GM23338 (cell line): ENCODE results near the gene MET. TPM values are rescaled to one million over a fixed set of nuclear protein-coding genes. Genes with fewer than 3 reads are reported as not detected.
A peak's percentile ranks its signal among the peaks of the same experiment; 100 is the strongest.

Source experiments
- ATAC-seq: fragments of 200-7000 bp; cut with Tn5 transposase; 3 replicates; pipeline ENCODE4 v1.9.1; 2020
- DNase-seq: peaks from one replicate; pipeline ENCODE4 v3.0.0-alpha.2; 2015; ENCODE audit warnings: low spot score
- H2AFZ ChIP-seq: fragments of 200-600 bp; sonication (generic); 2 replicates; pipeline ENCODE4 v1.8.0; 2016; ENCODE audit warnings: antibody characterized with exemption, mild to moderate bottlenecking, moderate library complexity
- H3F3A ChIP-seq: fragments of 200-600 bp; sonication (generic); replicated peaks from 2 replicates; pipeline ENCODE4 v1.8.0; 2017; ENCODE audit warnings: antibody characterized with exemption, mixed run types, low read depth
- H3K27ac ChIP-seq: fragments of 200-600 bp; sonication (generic); 2 replicates; pipeline ENCODE4 v1.6.1; 2016; ENCODE audit warnings: low read depth
- H3K27me3 ChIP-seq: fragments of 200-600 bp; sonication (generic); 2 replicates; pipeline ENCODE4 v1.8.0; 2016; ENCODE audit warnings: mild to moderate bottlenecking, mixed run types, moderate library complexity; ENCODE audit not compliant: insufficient read depth
- H3K36me3 ChIP-seq: fragments of 200-600 bp; sonication (generic); 2 replicates; pipeline ENCODE4 v1.8.0; 2016; ENCODE audit warnings: mild to moderate bottlenecking; ENCODE audit not compliant: insufficient read depth
- H3K4me1 ChIP-seq: fragments of 200-600 bp; sonication (generic); 2 replicates; pipeline ENCODE4 v1.8.0; 2016; ENCODE audit warnings: mild to moderate bottlenecking, moderate library complexity; ENCODE audit not compliant: insufficient read depth
- H3K4me2 ChIP-seq: fragments of 200-600 bp; sonication (generic); 2 replicates; pipeline ENCODE4 v1.7.1; 2017; ENCODE audit warnings: mixed run types
- H3K4me3 ChIP-seq: fragments of 200-600 bp; sonication (generic); 2 replicates; pipeline ENCODE4 v1.6.1; 2016; ENCODE audit warnings: mixed run types
- H3K79me2 ChIP-seq: fragments of 200-600 bp; sonication (generic); replicated peaks from 2 replicates; pipeline ENCODE4 v1.8.0; 2017; ENCODE audit warnings: mild to moderate bottlenecking; ENCODE audit not compliant: insufficient read depth
- H3K9me2 ChIP-seq: fragments of 200-600 bp; sonication (generic); 2 replicates; pipeline ENCODE4 v1.8.0; 2017; ENCODE audit not compliant: insufficient read depth
- H4K20me1 ChIP-seq: fragments of 200-600 bp; sonication (generic); replicated peaks from 2 replicates; pipeline ENCODE4 v1.8.0; 2017; ENCODE audit warnings: mild to moderate bottlenecking; ENCODE audit not compliant: insufficient read depth
- H3K27ac Mint-ChIP-seq: 2 replicates; pipeline ENCODE4 v1.8.0; 2020; ENCODE audit warnings: inconsistent platforms, mild to moderate bottlenecking, moderate library complexity, mixed read lengths
- H3K27me3 Mint-ChIP-seq: 3 replicates; pipeline ENCODE4 v1.8.0; 2022; ENCODE audit warnings: low read depth, mild to moderate bottlenecking, moderate library complexity, mixed read lengths, inconsistent platforms; ENCODE audit not compliant: insufficient read depth, poor library complexity
- H3K36me3 Mint-ChIP-seq: 3 replicates; pipeline ENCODE4 v1.8.0; 2021; ENCODE audit warnings: low read depth, mild to moderate bottlenecking, inconsistent platforms, moderate library complexity, mixed read lengths
- H3K4me1 Mint-ChIP-seq: 3 replicates; pipeline ENCODE4 v1.8.0; 2020; ENCODE audit warnings: mild to moderate bottlenecking, inconsistent platforms, mixed read lengths
- H3K4me3 Mint-ChIP-seq: 3 replicates; pipeline ENCODE4 v1.8.0; 2021; ENCODE audit warnings: moderate library complexity, mild to moderate bottlenecking, inconsistent platforms, mixed read lengths
- H3K9me3 Mint-ChIP-seq: 3 replicates; pipeline ENCODE4 v1.8.0; 2020; ENCODE audit warnings: moderate library complexity, mild to moderate bottlenecking, inconsistent platforms, mixed read lengths
- CREB1 ChIP-seq: fragments of 250-450 bp; sonication (Bioruptor Pico); IDR thresholded peaks from 2 replicates; pipeline ENCODE4 v1.5.0; 2020; ENCODE audit warnings: low read depth, mild to moderate bottlenecking, moderate library complexity
- EZH2 ChIP-seq: fragments of 200-600 bp; sonication (generic); IDR thresholded peaks from one replicate; pipeline ENCODE4 v1.8.0; 2017; ENCODE audit warnings: antibody characterized with exemption, mild to moderate bottlenecking, low read depth; ENCODE audit not compliant: unreplicated experiment
- EZH2phosphoT487 ChIP-seq: fragments of 200-600 bp; sonication (generic); IDR thresholded peaks from one replicate; pipeline ENCODE4 v1.8.1; 2018; ENCODE audit warnings: antibody characterized with exemption; ENCODE audit not compliant: unreplicated experiment
- JUNB ChIP-seq: IDR thresholded peaks from one replicate; pipeline ENCODE4 v1.6.1; 2016; ENCODE audit warnings: antibody characterized with exemption; ENCODE audit not compliant: unreplicated experiment
- NANOG ChIP-seq: IDR thresholded peaks from 2 replicates; pipeline ENCODE4 v1.6.1; 2016; ENCODE audit warnings: antibody characterized with exemption, borderline replicate concordance
- POLR2AphosphoS5 ChIP-seq: IDR thresholded peaks from 2 replicates; pipeline ENCODE4 v1.6.1; 2016; ENCODE audit warnings: antibody characterized with exemption, low read depth
- STAT1 ChIP-seq: IDR thresholded peaks from one replicate; pipeline ENCODE4 v1.6.1; 2016; ENCODE audit warnings: antibody characterized with exemption; ENCODE audit not compliant: unreplicated experiment
- ZNF114 ChIP-seq: fragments of 250-450 bp; sonication (Bioruptor Pico); IDR thresholded peaks from 2 replicates; pipeline ENCODE4 v1.5.0; 2020; ENCODE audit warnings: mild to moderate bottlenecking, moderate library complexity
- ZNF331 ChIP-seq: fragments of 250-450 bp; sonication (Bioruptor Pico); IDR thresholded peaks from 2 replicates; pipeline ENCODE4 v1.5.0; 2020; ENCODE audit warnings: low read depth, mild to moderate bottlenecking, moderate library complexity
- polyA plus RNA-seq: library from polyadenylated mRNA; unstranded; fragments of >200 nt; fragmentation: Nextera tagmentation; extraction: Ambion mirVana; gene quantifications from 2 replicates; pipeline ENCODE4 v1.2.1, GENCODE V29; 2016
- total RNA-seq: library from RNA; depleted of rRNA; stranded (reverse); fragments of >200 nt; shearing (Covaris generic); gene quantifications from 2 replicates; pipeline ENCODE4 v1.2.3, GENCODE V29; 2014
- TF ChIP-seq, protein P1 (sequence below), 2 experiments: fragments of 200-600 bp in 1 of 2; sonication (generic) in 1 of 2; conservative IDR thresholded peaks; 2 replicates each; pipeline versions ENCODE4 v1.5.1 to v1.6.1; 2016 to 2017; ENCODE audit warnings: antibody characterized with exemption in 2 of 2, low read depth in 2 of 2, mild to moderate bottlenecking in 2 of 2, moderate library complexity in 1 of 2
- TF ChIP-seq, protein P2 (sequence below): IDR thresholded peaks from 2 replicates; pipeline ENCODE4 v1.6.1; 2016; ENCODE audit warnings: antibody characterized with exemption
- TF ChIP-seq, protein P3 (sequence below): IDR thresholded peaks from one replicate; pipeline ENCODE4 v1.6.1; 2018; ENCODE audit warnings: antibody characterized with exemption; ENCODE audit not compliant: unreplicated experiment
- TF ChIP-seq, protein P4 (sequence below): fragments of 250-450 bp; sonication (Bioruptor Pico); IDR thresholded peaks from 2 replicates; pipeline ENCODE4 v1.5.0; 2020; ENCODE audit warnings: mild to moderate bottlenecking, moderate library complexity

Gene MET
- total and polyA plus RNA-seq, 2 experiments from 2014 or later = 4.8 to 23.1 TPM

DNA sequence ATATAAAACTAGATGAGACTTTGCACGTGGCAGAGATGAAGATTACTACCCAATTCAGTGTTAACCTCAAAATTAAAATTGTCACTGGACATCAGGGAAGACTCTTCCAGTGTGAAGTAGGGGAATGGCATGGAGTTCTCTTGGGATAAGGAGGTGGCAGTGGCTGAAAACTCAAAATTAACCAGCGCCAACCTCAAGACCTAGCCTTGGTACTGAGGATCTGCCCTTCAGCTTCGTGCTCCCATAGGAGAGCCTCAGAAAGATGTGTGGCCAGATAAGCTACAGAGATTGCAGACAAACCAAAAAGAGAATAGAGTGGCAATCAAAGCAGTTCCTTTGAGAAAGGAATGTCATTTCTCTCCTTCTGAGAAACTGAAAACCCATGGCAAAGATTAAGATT is 143.0 kb downstream of the MET start:
- Histone ChIP-seq H3K9me2 (peaks cover 12% of the 10 kb centered on the region), H2AFZ (peak overlapping the region; percentile 9; the same call in 1 of the 2 replicates), H3K36me3 (no peaks in the 10 kb centered on the region), H3K27ac (no peak overlapping the region), H3K27me3 (no peaks in the 10 kb centered on the region), H3K4me2 (no peak overlapping the region), H3F3A (no peaks in the 10 kb centered on the region), H4K20me1 (no peaks in the 10 kb centered on the region), H3K79me2 (no peaks in the 10 kb centered on the region), H3K4me1 (peaks cover 11% of the 10 kb centered on the region; the same call in 1 of the 2 replicates), H3K4me3 (no peak overlapping the region)
- DNase-seq (no peak), ATAC-seq (no peak)
- no peaks in the 10 kb centered on the region for H3K9me3 Mint-ChIP-seq
- no peaks in the 10 kb centered on the region for H3K27me3 Mint-ChIP-seq
- H3K36me3 Mint-ChIP-seq = no peaks in the 10 kb centered on the region
- TF ChIP-seq, protein P1, sequence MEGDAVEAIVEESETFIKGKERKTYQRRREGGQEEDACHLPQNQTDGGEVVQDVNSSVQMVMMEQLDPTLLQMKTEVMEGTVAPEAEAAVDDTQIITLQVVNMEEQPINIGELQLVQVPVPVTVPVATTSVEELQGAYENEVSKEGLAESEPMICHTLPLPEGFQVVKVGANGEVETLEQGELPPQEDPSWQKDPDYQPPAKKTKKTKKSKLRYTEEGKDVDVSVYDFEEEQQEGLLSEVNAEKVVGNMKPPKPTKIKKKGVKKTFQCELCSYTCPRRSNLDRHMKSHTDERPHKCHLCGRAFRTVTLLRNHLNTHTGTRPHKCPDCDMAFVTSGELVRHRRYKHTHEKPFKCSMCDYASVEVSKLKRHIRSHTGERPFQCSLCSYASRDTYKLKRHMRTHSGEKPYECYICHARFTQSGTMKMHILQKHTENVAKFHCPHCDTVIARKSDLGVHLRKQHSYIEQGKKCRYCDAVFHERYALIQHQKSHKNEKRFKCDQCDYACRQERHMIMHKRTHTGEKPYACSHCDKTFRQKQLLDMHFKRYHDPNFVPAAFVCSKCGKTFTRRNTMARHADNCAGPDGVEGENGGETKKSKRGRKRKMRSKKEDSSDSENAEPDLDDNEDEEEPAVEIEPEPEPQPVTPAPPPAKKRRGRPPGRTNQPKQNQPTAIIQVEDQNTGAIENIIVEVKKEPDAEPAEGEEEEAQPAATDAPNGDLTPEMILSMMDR (conservative IDR thresholded peaks at IDR 0.05; ENCODE audit: low read depth in 2 of 2) = no peak
- no peak for TF ChIP-seq ZNF114
- no peak for TF ChIP-seq CREB1 (CRISPR knock-in tag)
- TF ChIP-seq EZH2phosphoT487 = no peak
- TF ChIP-seq, protein P2, sequence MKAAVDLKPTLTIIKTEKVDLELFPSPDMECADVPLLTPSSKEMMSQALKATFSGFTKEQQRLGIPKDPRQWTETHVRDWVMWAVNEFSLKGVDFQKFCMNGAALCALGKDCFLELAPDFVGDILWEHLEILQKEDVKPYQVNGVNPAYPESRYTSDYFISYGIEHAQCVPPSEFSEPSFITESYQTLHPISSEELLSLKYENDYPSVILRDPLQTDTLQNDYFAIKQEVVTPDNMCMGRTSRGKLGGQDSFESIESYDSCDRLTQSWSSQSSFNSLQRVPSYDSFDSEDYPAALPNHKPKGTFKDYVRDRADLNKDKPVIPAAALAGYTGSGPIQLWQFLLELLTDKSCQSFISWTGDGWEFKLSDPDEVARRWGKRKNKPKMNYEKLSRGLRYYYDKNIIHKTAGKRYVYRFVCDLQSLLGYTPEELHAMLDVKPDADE = no peak
- no peak for TF ChIP-seq POLR2AphosphoS5
- no peak for TF ChIP-seq NANOG
- TF ChIP-seq JUNB = no peak
- TF ChIP-seq, protein P3, sequence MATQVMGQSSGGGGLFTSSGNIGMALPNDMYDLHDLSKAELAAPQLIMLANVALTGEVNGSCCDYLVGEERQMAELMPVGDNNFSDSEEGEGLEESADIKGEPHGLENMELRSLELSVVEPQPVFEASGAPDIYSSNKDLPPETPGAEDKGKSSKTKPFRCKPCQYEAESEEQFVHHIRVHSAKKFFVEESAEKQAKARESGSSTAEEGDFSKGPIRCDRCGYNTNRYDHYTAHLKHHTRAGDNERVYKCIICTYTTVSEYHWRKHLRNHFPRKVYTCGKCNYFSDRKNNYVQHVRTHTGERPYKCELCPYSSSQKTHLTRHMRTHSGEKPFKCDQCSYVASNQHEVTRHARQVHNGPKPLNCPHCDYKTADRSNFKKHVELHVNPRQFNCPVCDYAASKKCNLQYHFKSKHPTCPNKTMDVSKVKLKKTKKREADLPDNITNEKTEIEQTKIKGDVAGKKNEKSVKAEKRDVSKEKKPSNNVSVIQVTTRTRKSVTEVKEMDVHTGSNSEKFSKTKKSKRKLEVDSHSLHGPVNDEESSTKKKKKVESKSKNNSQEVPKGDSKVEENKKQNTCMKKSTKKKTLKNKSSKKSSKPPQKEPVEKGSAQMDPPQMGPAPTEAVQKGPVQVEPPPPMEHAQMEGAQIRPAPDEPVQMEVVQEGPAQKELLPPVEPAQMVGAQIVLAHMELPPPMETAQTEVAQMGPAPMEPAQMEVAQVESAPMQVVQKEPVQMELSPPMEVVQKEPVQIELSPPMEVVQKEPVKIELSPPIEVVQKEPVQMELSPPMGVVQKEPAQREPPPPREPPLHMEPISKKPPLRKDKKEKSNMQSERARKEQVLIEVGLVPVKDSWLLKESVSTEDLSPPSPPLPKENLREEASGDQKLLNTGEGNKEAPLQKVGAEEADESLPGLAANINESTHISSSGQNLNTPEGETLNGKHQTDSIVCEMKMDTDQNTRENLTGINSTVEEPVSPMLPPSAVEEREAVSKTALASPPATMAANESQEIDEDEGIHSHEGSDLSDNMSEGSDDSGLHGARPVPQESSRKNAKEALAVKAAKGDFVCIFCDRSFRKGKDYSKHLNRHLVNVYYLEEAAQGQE = no peak
- no peak for TF ChIP-seq EZH2
- no peak for TF ChIP-seq ZNF331 (CRISPR knock-in tag)
- TF ChIP-seq STAT1 = no peak
- TF ChIP-seq, protein P4, sequence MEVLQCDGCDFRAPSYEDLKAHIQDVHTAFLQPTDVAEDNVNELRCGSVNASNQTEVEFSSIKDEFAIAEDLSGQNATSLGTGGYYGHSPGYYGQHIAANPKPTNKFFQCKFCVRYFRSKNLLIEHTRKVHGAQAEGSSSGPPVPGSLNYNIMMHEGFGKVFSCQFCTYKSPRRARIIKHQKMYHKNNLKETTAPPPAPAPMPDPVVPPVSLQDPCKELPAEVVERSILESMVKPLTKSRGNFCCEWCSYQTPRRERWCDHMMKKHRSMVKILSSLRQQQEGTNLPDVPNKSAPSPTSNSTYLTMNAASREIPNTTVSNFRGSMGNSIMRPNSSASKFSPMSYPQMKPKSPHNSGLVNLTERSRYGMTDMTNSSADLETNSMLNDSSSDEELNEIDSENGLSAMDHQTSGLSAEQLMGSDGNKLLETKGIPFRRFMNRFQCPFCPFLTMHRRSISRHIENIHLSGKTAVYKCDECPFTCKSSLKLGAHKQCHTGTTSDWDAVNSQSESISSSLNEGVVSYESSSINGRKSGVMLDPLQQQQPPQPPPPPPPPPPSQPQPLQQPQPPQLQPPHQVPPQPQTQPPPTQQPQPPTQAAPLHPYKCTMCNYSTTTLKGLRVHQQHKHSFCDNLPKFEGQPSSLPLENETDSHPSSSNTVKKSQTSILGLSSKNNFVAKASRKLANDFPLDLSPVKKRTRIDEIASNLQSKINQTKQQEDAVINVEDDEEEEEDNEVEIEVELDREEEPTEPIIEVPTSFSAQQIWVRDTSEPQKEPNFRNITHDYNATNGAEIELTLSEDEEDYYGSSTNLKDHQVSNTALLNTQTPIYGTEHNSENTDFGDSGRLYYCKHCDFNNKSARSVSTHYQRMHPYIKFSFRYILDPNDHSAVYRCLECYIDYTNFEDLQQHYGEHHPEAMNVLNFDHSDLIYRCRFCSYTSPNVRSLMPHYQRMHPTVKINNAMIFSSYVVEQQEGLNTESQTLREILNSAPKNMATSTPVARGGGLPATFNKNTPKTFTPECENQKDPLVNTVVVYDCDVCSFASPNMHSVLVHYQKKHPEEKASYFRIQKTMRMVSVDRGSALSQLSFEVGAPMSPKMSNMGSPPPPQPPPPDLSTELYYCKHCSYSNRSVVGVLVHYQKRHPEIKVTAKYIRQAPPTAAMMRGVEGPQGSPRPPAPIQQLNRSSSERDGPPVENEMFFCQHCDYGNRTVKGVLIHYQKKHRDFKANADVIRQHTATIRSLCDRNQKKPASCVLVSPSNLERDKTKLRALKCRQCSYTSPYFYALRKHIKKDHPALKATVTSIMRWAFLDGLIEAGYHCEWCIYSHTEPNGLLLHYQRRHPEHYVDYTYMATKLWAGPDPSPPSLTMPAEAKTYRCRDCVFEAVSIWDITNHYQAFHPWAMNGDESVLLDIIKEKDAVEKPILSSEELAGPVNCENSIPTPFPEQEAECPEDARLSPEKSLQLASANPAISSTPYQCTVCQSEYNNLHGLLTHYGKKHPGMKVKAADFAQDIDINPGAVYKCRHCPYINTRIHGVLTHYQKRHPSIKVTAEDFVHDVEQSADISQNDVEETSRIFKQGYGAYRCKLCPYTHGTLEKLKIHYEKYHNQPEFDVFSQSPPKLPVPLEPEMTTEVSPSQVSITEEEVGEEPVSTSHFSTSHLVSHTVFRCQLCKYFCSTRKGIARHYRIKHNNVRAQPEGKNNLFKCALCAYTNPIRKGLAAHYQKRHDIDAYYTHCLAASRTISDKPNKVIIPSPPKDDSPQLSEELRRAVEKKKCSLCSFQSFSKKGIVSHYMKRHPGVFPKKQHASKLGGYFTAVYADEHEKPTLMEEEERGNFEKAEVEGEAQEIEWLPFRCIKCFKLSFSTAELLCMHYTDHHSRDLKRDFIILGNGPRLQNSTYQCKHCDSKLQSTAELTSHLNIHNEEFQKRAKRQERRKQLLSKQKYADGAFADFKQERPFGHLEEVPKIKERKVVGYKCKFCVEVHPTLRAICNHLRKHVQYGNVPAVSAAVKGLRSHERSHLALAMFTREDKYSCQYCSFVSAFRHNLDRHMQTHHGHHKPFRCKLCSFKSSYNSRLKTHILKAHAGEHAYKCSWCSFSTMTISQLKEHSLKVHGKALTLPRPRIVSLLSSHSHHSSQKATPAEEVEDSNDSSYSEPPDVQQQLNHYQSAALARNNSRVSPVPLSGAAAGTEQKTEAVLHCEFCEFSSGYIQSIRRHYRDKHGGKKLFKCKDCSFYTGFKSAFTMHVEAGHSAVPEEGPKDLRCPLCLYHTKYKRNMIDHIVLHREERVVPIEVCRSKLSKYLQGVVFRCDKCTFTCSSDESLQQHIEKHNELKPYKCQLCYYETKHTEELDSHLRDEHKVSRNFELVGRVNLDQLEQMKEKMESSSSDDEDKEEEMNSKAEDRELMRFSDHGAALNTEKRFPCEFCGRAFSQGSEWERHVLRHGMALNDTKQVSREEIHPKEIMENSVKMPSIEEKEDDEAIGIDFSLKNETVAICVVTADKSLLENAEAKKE (CRISPR knock-in tag) = no peak
- H3K4me3 Mint-ChIP-seq = no peak overlapping the region
- peaks cover 20% of the 10 kb centered on the region for H3K4me1 Mint-ChIP-seq
- H3K27ac Mint-ChIP-seq = no peak overlapping the region
